K562 (cell line): Measurements from ENCODE around the gene ACP4. TPM values are rescaled to one million over a fixed set of nuclear protein-coding genes. Genes with fewer than 3 reads are reported as not detected.

Experiments used
- CBFA2T3 ChIP-seq: fragments of 450-650 bp; IDR thresholded peaks from 2 replicates; pipeline ENCODE4 v1.6.1; 2017
- EGR1 ChIP-seq: fragments of 450-650 bp; conservative IDR thresholded peaks from 2 replicates; pipeline ENCODE4 v1.6.1; 2017; ENCODE audit warnings: mild to moderate bottlenecking
- FOXK2 ChIP-seq, 2 experiments: fragments of 450-650 bp; IDR thresholded peaks in 1 of 2; conservative IDR thresholded peaks in 1 of 2; 2 replicates each; pipeline ENCODE4 v1.6.1; 2016; ENCODE audit warnings: low read depth in 2 of 2, mild to moderate bottlenecking in 1 of 2
- FOXM1 ChIP-seq, 2 experiments: fragments of 450-650 bp in 1 of 2; sonication (generic) in 1 of 2; formaldehyde crosslinking in 1 of 2; IDR thresholded peaks; 2 replicates each; pipeline versions ENCODE4 v1.6.1 to v1.9.0; 2017 to 2022; ENCODE audit warnings: low read depth in 2 of 2, mild to moderate bottlenecking in 2 of 2, missing genetic modification reagents in 1 of 2, moderate library complexity in 1 of 2
- HIVEP1 ChIP-seq: fragments of 250-450 bp; sonication (Bioruptor Pico); IDR thresholded peaks from 2 replicates; pipeline ENCODE4 v1.4.0; 2020; ENCODE audit warnings: mild to moderate bottlenecking
- HOXB6 ChIP-seq: fragments of 250-450 bp; sonication (Bioruptor Pico); IDR thresholded peaks from 2 replicates; pipeline ENCODE4 v1.5.1; 2022; ENCODE audit warnings: mild to moderate bottlenecking, borderline replicate concordance
- MYNN ChIP-seq, 2 experiments: sonication (generic); formaldehyde crosslinking in 1 of 2; IDR thresholded peaks; 2 replicates each; pipeline versions ENCODE4 v1.5.0 to v1.6.1; 2016 to 2020; ENCODE audit warnings: antibody characterized with exemption in 1 of 2, missing genetic modification reagents in 1 of 2
- NCOA1 ChIP-seq: fragments of 450-650 bp; IDR thresholded peaks from 2 replicates; pipeline ENCODE4 v1.6.1; 2016; ENCODE audit warnings: low read depth
- NR2C1 ChIP-seq, 2 experiments: fragments of 450-650 bp; IDR thresholded peaks; 2 replicates each; pipeline ENCODE4 v1.6.1; 2017; ENCODE audit warnings: mild to moderate bottlenecking in 2 of 2, antibody characterized with exemption in 1 of 2, inconsistent platforms in 1 of 2, missing compliant biosample characterization in 1 of 2, missing genetic modification characterization in 1 of 2
- NRF1 ChIP-seq, 2 experiments: fragments of 450-650 bp; IDR thresholded peaks in 1 of 2; conservative IDR thresholded peaks in 1 of 2; 2 replicates each; pipeline ENCODE4 v1.6.1; 2014; ENCODE audit warnings: mild to moderate bottlenecking in 2 of 2
- SMARCE1 ChIP-seq: fragments of 450-650 bp; IDR thresholded peaks from 2 replicates; pipeline ENCODE4 v1.7.1; 2016; ENCODE audit warnings: mild to moderate bottlenecking
- SRF ChIP-seq, 2 experiments: fragments of 250-450, 450-650 bp in 1 of 2; sonication (Bioruptor Pico) in 1 of 2; sonication (generic) in 1 of 2; formaldehyde crosslinking; IDR thresholded peaks; 2 replicates each; pipeline versions ENCODE4 v1.5.0 to v1.5.1; 2020 to 2022; ENCODE audit warnings: mild to moderate bottlenecking in 1 of 2, missing genetic modification reagents in 1 of 2
- TFAM ChIP-seq: fragments of 250-450 bp; sonication (Bioruptor Pico); conservative IDR thresholded peaks from 2 replicates; pipeline ENCODE4 v1.5.0; 2021; ENCODE audit warnings: mild to moderate bottlenecking, moderate library complexity
- YY1 ChIP-seq, 3 experiments: IDR thresholded peaks; 2 replicates each; pipeline ENCODE4 v1.6.1; 2011; ENCODE audit warnings: low read length in 2 of 3, mild to moderate bottlenecking in 2 of 3, moderate library complexity in 2 of 3, borderline replicate concordance in 1 of 3, control low read depth in 1 of 3, low read depth in 1 of 3; ENCODE audit not compliant: insufficient read depth in 3 of 3, insufficient replicate concordance in 2 of 3, control insufficient read depth in 1 of 3, insufficient read length in 1 of 3; ENCODE audit errors: extremely low read depth in 1 of 3
- ZBTB2 ChIP-seq: fragments of 450-650 bp; IDR thresholded peaks from 2 replicates; pipeline ENCODE4 v1.6.1; 2016; ENCODE audit warnings: antibody characterized with exemption
- ZBTB26 ChIP-seq: fragments of 450-650 bp; formaldehyde crosslinking; IDR thresholded peaks from 2 replicates; pipeline ENCODE4 v1.4.0; 2022; ENCODE audit warnings: missing genetic modification characterization
- ZNF146 ChIP-seq: IDR thresholded peaks from one replicate; pipeline ENCODE4 v1.6.1; 2018; ENCODE audit warnings: missing compliant biosample characterization; ENCODE audit not compliant: unreplicated experiment
- polyA plus RNA-seq, 8 experiments: library from polyadenylated mRNA; depleted of rRNA in 4 of 8; stranded (reverse) in 5 of 8; unstranded in 3 of 8; fragments of >200 nt; fragmentation: Nextera tagmentation in 2 of 8; fragmentation: Illumina TruSeq in 1 of 8; extraction: Ambion mirVana in 2 of 8; extraction: Trizol in 1 of 8; gene quantifications; 2 replicates each; pipeline versions ENCODE4 v1.2.1 to v1.2.3, GENCODE V29; 2011 to 2014; ENCODE audit warnings: inconsistent platforms in 1 of 8, missing spikeins in 1 of 8
- total RNA-seq, 7 experiments: library from RNA; depleted of rRNA in 6 of 7; stranded (reverse); fragments of >200 nt in 6 of 7; fragmentation: Illumina TruSeq in 2 of 7; extraction: Trizol in 2 of 7; gene quantifications; 2 replicates each; pipeline versions ENCODE4 v1.2.1 to v1.2.3, GENCODE V29; 2011 to 2021; ENCODE audit warnings: low replicate concordance in 1 of 7
- TF ChIP-seq, protein P1 (sequence below): fragments of 450-650 bp; IDR thresholded peaks from 2 replicates; pipeline ENCODE4 v1.6.1; 2016; ENCODE audit warnings: mild to moderate bottlenecking
- TF ChIP-seq, protein P2 (sequence below): fragments of 450-650 bp; IDR thresholded peaks from 2 replicates; pipeline ENCODE4 v1.6.1; 2016; ENCODE audit warnings: missing biosample characterization, missing genetic modification characterization
- TF ChIP-seq, protein P3 (sequence below): sonication (generic); formaldehyde crosslinking; IDR thresholded peaks from 2 replicates; pipeline ENCODE4 v1.8.0; 2022; ENCODE audit warnings: mild to moderate bottlenecking, missing genetic modification reagents

ACP4 gene
- total and polyA plus RNA-seq, 9 of the 15 experiments (the other 6 are each of a cell fraction or from before 2014, with no cell fraction given), result not detected

DNA sequence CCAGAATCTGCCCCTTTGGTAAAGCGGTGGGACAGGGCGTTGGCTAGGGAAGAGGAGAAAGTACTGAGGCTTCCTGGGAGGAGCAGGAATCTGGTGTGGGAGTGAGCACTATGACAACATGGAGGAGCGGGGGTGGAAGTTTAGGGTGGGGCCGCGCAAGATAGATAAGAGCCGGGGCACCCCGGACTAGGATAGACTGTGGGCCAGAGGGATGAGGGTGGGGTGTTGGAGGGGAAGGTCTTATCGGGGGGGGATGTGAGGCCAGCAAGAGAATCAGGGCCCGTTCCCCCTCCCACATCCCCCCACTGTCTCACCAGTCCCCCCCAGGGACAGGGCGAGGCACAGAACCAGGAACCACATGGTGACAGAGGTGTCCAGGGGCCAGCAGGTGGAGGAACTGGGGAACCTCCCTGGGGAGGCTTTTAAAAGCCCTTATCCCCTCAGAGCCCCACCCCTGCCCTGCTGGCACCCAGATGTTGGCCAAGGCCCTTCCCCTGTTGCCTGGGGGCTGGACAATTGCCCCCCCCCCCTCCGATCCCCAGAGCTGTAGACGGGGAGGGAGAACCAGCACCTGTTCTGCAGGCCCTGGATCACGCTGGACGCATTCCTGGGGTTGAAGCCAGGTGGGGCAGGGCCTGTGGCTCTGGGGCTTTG, 33.3 kb downstream of the ACP4 start, which contains the start of gene KLK1 (continued):
- TF ChIP-seq FOXM1 (IDR thresholded peaks at IDR 0.05; ENCODE audit: low read depth), result 0 out of 2 replicates have a peak, but pooled peaks have one; percentile 24
- no peak for TF ChIP-seq FOXM1 (CRISPR knock-in tag; IDR thresholded peaks at IDR 0.05; ENCODE audit: low read depth)
- TF ChIP-seq MYNN (IDR thresholded peaks at IDR 0.05), result no peak
- no peak for TF ChIP-seq MYNN (CRISPR knock-in tag; IDR thresholded peaks at IDR 0.05)
- peak; percentile 98 for TF ChIP-seq EGR1
- TF ChIP-seq, protein P1, sequence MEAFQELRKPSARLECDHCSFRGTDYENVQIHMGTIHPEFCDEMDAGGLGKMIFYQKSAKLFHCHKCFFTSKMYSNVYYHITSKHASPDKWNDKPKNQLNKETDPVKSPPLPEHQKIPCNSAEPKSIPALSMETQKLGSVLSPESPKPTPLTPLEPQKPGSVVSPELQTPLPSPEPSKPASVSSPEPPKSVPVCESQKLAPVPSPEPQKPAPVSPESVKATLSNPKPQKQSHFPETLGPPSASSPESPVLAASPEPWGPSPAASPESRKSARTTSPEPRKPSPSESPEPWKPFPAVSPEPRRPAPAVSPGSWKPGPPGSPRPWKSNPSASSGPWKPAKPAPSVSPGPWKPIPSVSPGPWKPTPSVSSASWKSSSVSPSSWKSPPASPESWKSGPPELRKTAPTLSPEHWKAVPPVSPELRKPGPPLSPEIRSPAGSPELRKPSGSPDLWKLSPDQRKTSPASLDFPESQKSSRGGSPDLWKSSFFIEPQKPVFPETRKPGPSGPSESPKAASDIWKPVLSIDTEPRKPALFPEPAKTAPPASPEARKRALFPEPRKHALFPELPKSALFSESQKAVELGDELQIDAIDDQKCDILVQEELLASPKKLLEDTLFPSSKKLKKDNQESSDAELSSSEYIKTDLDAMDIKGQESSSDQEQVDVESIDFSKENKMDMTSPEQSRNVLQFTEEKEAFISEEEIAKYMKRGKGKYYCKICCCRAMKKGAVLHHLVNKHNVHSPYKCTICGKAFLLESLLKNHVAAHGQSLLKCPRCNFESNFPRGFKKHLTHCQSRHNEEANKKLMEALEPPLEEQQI, result no peak
- TF ChIP-seq CBFA2T3, result peak; percentile 51; the same call in 1 of the 2 replicates
- peak; percentile 84 to 92 for TF ChIP-seq FOXK2 (conservative IDR thresholded peaks at IDR 0.05 in 1 of 2, IDR thresholded peaks at IDR 0.05 in 1 of 2; ENCODE audit: low read depth in 2 of 2)
- no peak for TF ChIP-seq ZNF146 (CRISPR knock-in tag)
- TF ChIP-seq HOXB6 (CRISPR knock-in tag), result no peak
- peak; percentile 41 to 44; a peak in 2 of 4 replicates for TF ChIP-seq NRF1 (conservative IDR thresholded peaks at IDR 0.05 in 1 of 2, IDR thresholded peaks at IDR 0.05 in 1 of 2)
- TF ChIP-seq NCOA1, result peak; percentile 56; the same call in 1 of the 2 replicates
- TF ChIP-seq TFAM (CRISPR knock-in tag), result no peak
- TF ChIP-seq ZBTB26 (CRISPR knock-in tag), result no peak
- TF ChIP-seq SMARCE1, result peak; percentile 87
- TF ChIP-seq ZBTB2, result peak; percentile 53; the same call in 1 of the 2 replicates
- TF ChIP-seq HIVEP1 (CRISPR knock-in tag), result no peak
- no peak for TF ChIP-seq SRF (CRISPR knock-in tag; IDR thresholded peaks at IDR 0.05)
- peak in 1 of 3 experiments; percentile 63 for TF ChIP-seq YY1 (IDR thresholded peaks at IDR 0.05; ENCODE audit: borderline replicate concordance in 1 of 3, control insufficient read depth in 1 of 3, extremely low read depth in 1 of 3, insufficient read depth in 3 of 3, insufficient read length in 1 of 3, insufficient replicate concordance in 2 of 3, low read depth in 1 of 3, low read length in 2 of 3)
- no peak for TF ChIP-seq NR2C1 (IDR thresholded peaks at IDR 0.05)
- TF ChIP-seq NR2C1 (tag; IDR thresholded peaks at IDR 0.05), result no peak
- TF ChIP-seq, protein P2, sequence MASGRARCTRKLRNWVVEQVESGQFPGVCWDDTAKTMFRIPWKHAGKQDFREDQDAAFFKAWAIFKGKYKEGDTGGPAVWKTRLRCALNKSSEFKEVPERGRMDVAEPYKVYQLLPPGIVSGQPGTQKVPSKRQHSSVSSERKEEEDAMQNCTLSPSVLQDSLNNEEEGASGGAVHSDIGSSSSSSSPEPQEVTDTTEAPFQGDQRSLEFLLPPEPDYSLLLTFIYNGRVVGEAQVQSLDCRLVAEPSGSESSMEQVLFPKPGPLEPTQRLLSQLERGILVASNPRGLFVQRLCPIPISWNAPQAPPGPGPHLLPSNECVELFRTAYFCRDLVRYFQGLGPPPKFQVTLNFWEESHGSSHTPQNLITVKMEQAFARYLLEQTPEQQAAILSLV (tag), result no peak
- TF ChIP-seq, protein P3, sequence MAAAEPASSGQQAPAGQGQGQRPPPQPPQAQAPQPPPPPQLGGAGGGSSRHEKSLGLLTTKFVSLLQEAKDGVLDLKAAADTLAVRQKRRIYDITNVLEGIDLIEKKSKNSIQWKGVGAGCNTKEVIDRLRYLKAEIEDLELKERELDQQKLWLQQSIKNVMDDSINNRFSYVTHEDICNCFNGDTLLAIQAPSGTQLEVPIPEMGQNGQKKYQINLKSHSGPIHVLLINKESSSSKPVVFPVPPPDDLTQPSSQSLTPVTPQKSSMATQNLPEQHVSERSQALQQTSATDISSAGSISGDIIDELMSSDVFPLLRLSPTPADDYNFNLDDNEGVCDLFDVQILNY (CRISPR knock-in tag), result no peak
